HUES6 (cell line): Measurements from ENCODE around the gene TXNRD1.

Experiments
- H3K27ac ChIP-seq: 2 replicates; pipeline ENCODE4 v1.7.0; 2013; ENCODE audit warnings: low read depth, mild to moderate bottlenecking, low read length, inconsistent platforms
- H3K27me3 ChIP-seq: 2 replicates; pipeline ENCODE4 v1.6.1; 2013; ENCODE audit warnings: low read length; ENCODE audit not compliant: control insufficient read depth, insufficient read depth
- H3K36me3 ChIP-seq: 2 replicates; pipeline ENCODE4 v1.6.1; 2013; ENCODE audit warnings: low read length; ENCODE audit not compliant: control insufficient read depth, insufficient read depth
- H3K4me1 ChIP-seq: 2 replicates; pipeline ENCODE4 v1.6.1; 2013; ENCODE audit warnings: low read length; ENCODE audit not compliant: control insufficient read depth, insufficient read depth
- H3K4me3 ChIP-seq: 2 replicates; pipeline ENCODE4 v1.5.1; 2013; ENCODE audit warnings: low read depth, low read length
- H3K9ac ChIP-seq: one replicate; pipeline ENCODE4 v1.6.1; 2013; ENCODE audit warnings: mild to moderate bottlenecking, low read length
- H3K9me3 ChIP-seq: 2 replicates; pipeline ENCODE4 v1.6.1; 2013; ENCODE audit warnings: low read depth, low read length; ENCODE audit not compliant: control insufficient read depth, insufficient read depth

TXNRD1 gene

GRCh38 chr12:104306943-104307654 lies 91.5 kb downstream of the TXNRD1 start:
- H3K4me3 ChIP-seq = no peak overlapping the region
- no peaks in the 10 kb centered on the region for H3K9me3 ChIP-seq
- peaks cover 43% of the 10 kb centered on the region for H3K36me3 ChIP-seq
- no peak overlapping the region for H3K9ac ChIP-seq
- no peak overlapping the region for H3K27ac ChIP-seq
- H3K4me1 ChIP-seq = peaks cover 10% of the 10 kb centered on the region
- no peaks in the 10 kb centered on the region for H3K27me3 ChIP-seq

GRCh38 chr12:104307655-104308000 lies 92.0 kb downstream of the TXNRD1 start:
- Histone ChIP-seq H3K36me3 (peaks cover 48% of the 10 kb centered on the region), H3K4me3 (no peak overlapping the region), H3K27me3 (no peaks in the 10 kb centered on the region), H3K9ac (no peak overlapping the region), H3K27ac (no peak overlapping the region), H3K4me1 (peaks cover 10% of the 10 kb centered on the region), H3K9me3 (no peaks in the 10 kb centered on the region)

- Histone ChIP-seq H3K36me3 (peaks cover 58% of the 10 kb centered on the region), H3K9ac (no peak overlapping the region), H3K27ac (no peak overlapping the region)
These were observed 93.9 kb downstream of the TXNRD1 start for GRCh38 chr12:104309446-104309993.

GRCh38 chr12:104310751-104311633 lies 95.4 kb downstream of the TXNRD1 start:
- H3K27ac ChIP-seq = no peak overlapping the region
- peaks cover 67% of the 10 kb centered on the region for H3K36me3 ChIP-seq
- no peak overlapping the region for H3K4me3 ChIP-seq
- H3K27me3 ChIP-seq = no peaks in the 10 kb centered on the region
- H3K9me3 ChIP-seq = no peaks in the 10 kb centered on the region
- no peak overlapping the region for H3K9ac ChIP-seq
- no peaks in the 10 kb centered on the region for H3K4me1 ChIP-seq

More at GRCh38 chr12:104309446-104309993, 93.9 kb downstream of the TXNRD1 start:
- Histone ChIP-seq H3K4me1 (peaks cover 5% of the 10 kb centered on the region; the same call in 1 of the 2 replicates), H3K4me3 (no peak overlapping the region), H3K9me3 (no peaks in the 10 kb centered on the region), H3K27me3 (no peaks in the 10 kb centered on the region)

- Histone ChIP-seq H3K27me3 (no peaks in the 10 kb centered on the region), H3K27ac (no peak overlapping the region), H3K4me3 (no peak overlapping the region), H3K36me3 (peaks cover 76% of the 10 kb centered on the region), H3K4me1 (no peaks in the 10 kb centered on the region), H3K9me3 (no peaks in the 10 kb centered on the region), H3K9ac (no peak overlapping the region)
These were observed 96.6 kb downstream of the TXNRD1 start for GRCh38 chr12:104312202-104312601.

DNA sequence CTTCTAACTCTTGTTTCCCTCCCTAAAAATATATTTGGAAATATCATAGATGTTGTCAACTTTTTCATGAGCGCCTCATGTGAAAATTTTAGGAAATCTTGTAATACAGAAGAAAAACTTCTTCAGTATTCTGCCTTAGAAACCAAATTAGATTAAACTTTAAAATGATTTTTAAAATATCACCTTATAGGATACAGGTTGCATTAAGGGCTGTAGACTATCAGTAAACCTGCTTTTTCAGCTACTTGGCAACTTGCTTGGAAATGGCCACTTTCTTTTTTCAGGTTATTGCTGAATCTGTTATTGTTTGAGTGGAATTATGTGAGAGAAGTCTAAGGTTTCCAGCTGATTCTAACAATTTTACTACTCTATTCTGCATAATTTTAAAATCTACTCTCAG lies 97.1 kb downstream of the TXNRD1 start:
- Histone ChIP-seq H3K36me3 (peaks cover 77% of the 10 kb centered on the region), H3K9ac (no peak overlapping the region), H3K27ac (no peak overlapping the region), H3K4me3 (no peak overlapping the region), H3K4me1 (no peaks in the 10 kb centered on the region), H3K9me3 (no peaks in the 10 kb centered on the region), H3K27me3 (no peaks in the 10 kb centered on the region)

GRCh38 chr12:104313568-104314241 lies 98.1 kb downstream of the TXNRD1 start:
- Histone ChIP-seq H3K9ac (no peak overlapping the region), H3K27me3 (no peaks in the 10 kb centered on the region), H3K36me3 (peaks cover 88% of the 10 kb centered on the region), H3K27ac (no peak overlapping the region), H3K4me1 (no peaks in the 10 kb centered on the region), H3K9me3 (no peaks in the 10 kb centered on the region), H3K4me3 (no peak overlapping the region)

- Histone ChIP-seq H3K4me3 (no peak overlapping the region), H3K9ac (no peak overlapping the region), H3K27me3 (no peaks in the 10 kb centered on the region), H3K9me3 (no peaks in the 10 kb centered on the region), H3K27ac (no peak overlapping the region), H3K4me1 (no peaks in the 10 kb centered on the region), H3K36me3 (peaks cover 90% of the 10 kb centered on the region)
These were observed 98.6 kb downstream of the TXNRD1 start for GRCh38 chr12:104314242-104314614.

GRCh38 chr12:104315326-104316224 lies 100.0 kb downstream of the TXNRD1 start:
- H3K4me3 ChIP-seq = no peak overlapping the region
- H3K27me3 ChIP-seq = no peaks in the 10 kb centered on the region
- H3K4me1 ChIP-seq = no peaks in the 10 kb centered on the region
- peaks cover 96% of the 10 kb centered on the region for H3K36me3 ChIP-seq
- no peaks in the 10 kb centered on the region for H3K9me3 ChIP-seq
- H3K9ac ChIP-seq = no peak overlapping the region
- H3K27ac ChIP-seq = no peak overlapping the region

GRCh38 chr12:104316936-104317335 lies 101.4 kb downstream of the TXNRD1 start:
- H3K27me3 ChIP-seq = no peaks in the 10 kb centered on the region
- H3K4me1 ChIP-seq = no peaks in the 10 kb centered on the region
- no peak overlapping the region for H3K9ac ChIP-seq
- peaks cover 97% of the 10 kb centered on the region for H3K36me3 ChIP-seq
- no peaks in the 10 kb centered on the region for H3K9me3 ChIP-seq
- no peak overlapping the region for H3K27ac ChIP-seq
- no peak overlapping the region for H3K4me3 ChIP-seq
